Thyroid gland (tissue), 4 donors: Measurements from ENCODE around the gene TACR1. TPM values are rescaled to one million over a fixed set of nuclear protein-coding genes. Genes with fewer than 3 reads are reported as not detected.

Source experiments
- DNase-seq, 2 donors: peaks; one replicate each; pipeline ENCODE4 v3.0.0-alpha.2; 2019
- H3K27ac ChIP-seq, 3 donors: fragments of 200-600 bp; sonication (generic); 1 replicate in 2 of 3; 2 replicates in 1 of 3; pipeline ENCODE4 v1.5.1; 2016 to 2019; ENCODE audit warnings: mild to moderate bottlenecking in 1 of 3, moderate library complexity in 1 of 3
- H3K27me3 ChIP-seq: fragments of 200-600 bp; sonication (generic); one replicate; pipeline ENCODE4 v1.5.1; 2019
- H3K36me3 ChIP-seq, 2 donors: fragments of 200-600 bp; sonication (generic); one replicate each; pipeline ENCODE4 v1.5.1; 2016 to 2019
- H3K4me1 ChIP-seq, 2 donors: fragments of 200-600 bp; sonication (generic); one replicate each; pipeline ENCODE4 v1.5.1; 2017 to 2019
- H3K4me3 ChIP-seq, 3 donors: fragments of 200-600 bp; sonication (generic); replicated peaks in 1 of 3; 1 replicate in 2 of 3; 2 replicates in 1 of 3; pipeline ENCODE4 v1.5.1; 2016; ENCODE audit warnings: mild to moderate bottlenecking in 1 of 3
- H3K9me3 ChIP-seq: fragments of 200-600 bp; sonication (generic); one replicate; pipeline ENCODE4 v1.5.1; 2017
- POLR2A ChIP-seq, 2 donors: fragments of 450-650 bp; IDR thresholded peaks; one replicate each; pipeline ENCODE4 v1.6.1; 2017; ENCODE audit warnings: antibody characterized with exemption in 2 of 2, mild to moderate bottlenecking in 2 of 2, moderate library complexity in 1 of 2
- WGBS, 2 donors: methylation state at CpG; one replicate each; pipeline ENCODE4 v1.1.5; 2017; 5-methylcytosine and 5-hydroxymethylcytosine counted together
- intact Hi-C: fragments of 100-400 bp; cut with DNase I; formaldehyde crosslinking; loops from one replicate; pipeline ENCODE4 v1.15.1; 2023
- total RNA-seq, 4 donors: library from RNA; depleted of rRNA; stranded (reverse); fragments of >200 nt; gene quantifications; one replicate each; pipeline ENCODE4 v1.2.3, GENCODE V29; 2016
- TF ChIP-seq, protein P1 (sequence below), 6 experiments: fragments of 200-600 bp in 3 of 6; fragments of 450-650 bp in 3 of 6; sonication (generic) in 3 of 6; IDR thresholded peaks; one replicate each; pipeline ENCODE4 v1.5.1; 2016 to 2019; ENCODE audit warnings: antibody characterized with exemption in 6 of 6, mild to moderate bottlenecking in 2 of 6, inconsistent platforms in 1 of 6, moderate library complexity in 1 of 6

Gene TACR1
- total RNA-seq, 4 donors from 2014 or later: 0.24 to 2.7 (median 0.63) TPM

DNA sequence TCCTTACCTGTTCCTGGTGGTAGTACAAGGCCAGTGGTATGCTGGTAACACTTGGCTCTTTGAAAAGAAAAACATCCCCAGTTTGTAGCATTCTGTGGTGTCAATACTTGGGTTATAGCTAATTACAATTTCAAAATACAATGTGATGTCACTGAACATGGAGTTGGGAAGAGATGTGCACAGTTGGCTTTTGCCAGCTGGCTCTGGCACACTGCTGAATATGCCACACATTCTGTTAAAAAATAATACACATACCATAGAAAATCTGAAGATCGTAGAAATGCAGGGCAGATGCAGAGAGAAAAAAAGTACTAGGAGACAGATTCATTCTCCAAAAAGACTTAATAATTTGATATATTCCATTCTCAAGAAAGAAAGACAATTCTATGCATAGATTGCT is 101.5 kb downstream of the TACR1 start:
- no peaks in the 10 kb centered on the region for H3K36me3 ChIP-seq
- H3K4me1 ChIP-seq: no peaks in the 10 kb centered on the region
- intact Hi-C loops: no loop called here
- DNase-seq: no peak
- H3K27ac ChIP-seq: no peak overlapping the region
- H3K9me3 ChIP-seq: no peaks in the 10 kb centered on the region
- TF ChIP-seq, protein P1, sequence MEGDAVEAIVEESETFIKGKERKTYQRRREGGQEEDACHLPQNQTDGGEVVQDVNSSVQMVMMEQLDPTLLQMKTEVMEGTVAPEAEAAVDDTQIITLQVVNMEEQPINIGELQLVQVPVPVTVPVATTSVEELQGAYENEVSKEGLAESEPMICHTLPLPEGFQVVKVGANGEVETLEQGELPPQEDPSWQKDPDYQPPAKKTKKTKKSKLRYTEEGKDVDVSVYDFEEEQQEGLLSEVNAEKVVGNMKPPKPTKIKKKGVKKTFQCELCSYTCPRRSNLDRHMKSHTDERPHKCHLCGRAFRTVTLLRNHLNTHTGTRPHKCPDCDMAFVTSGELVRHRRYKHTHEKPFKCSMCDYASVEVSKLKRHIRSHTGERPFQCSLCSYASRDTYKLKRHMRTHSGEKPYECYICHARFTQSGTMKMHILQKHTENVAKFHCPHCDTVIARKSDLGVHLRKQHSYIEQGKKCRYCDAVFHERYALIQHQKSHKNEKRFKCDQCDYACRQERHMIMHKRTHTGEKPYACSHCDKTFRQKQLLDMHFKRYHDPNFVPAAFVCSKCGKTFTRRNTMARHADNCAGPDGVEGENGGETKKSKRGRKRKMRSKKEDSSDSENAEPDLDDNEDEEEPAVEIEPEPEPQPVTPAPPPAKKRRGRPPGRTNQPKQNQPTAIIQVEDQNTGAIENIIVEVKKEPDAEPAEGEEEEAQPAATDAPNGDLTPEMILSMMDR (IDR thresholded peaks at IDR 0.05): no peak
- TF ChIP-seq POLR2A (IDR thresholded peaks at IDR 0.05): no peak
- 96 to 98% methylated on average over 1 of the region's 1 CpG for WGBS, 2 donors
- no peaks in the 10 kb centered on the region for H3K27me3 ChIP-seq
- H3K4me3 ChIP-seq: no peak overlapping the region

DNA sequence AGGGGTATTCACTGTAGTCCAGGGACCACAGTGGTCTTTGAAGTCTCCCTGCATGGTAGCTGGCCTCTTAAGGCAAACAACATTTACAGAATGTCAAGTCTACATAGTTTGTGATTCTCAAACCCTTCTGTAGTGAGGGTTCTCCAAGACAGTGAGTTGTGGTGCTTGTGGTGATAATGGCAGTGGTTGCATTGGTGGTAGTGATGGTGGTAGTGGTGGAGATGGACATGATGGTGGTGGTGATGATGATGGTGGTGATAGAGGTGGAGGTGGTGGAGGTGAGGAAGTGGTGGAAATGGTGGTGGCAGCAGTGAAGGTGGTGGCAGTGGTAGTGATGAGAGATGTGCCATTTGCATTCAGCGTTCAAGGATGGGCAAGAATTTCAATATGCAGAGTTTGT is 104.9 kb downstream of the TACR1 start:
- Histone ChIP-seq H3K27me3 (no peaks in the 10 kb centered on the region), H3K9me3 (no peaks in the 10 kb centered on the region), H3K36me3 (no peaks in the 10 kb centered on the region), H3K27ac (no peak overlapping the region), H3K4me3 (no peak overlapping the region), H3K4me1 (no peaks in the 10 kb centered on the region)
- 90 to 98% methylated on average over 1 of the region's 1 CpG for WGBS, 2 donors
- DNase-seq: no peak
- intact Hi-C loops: no loop called here
- TF ChIP-seq, protein P1 (IDR thresholded peaks at IDR 0.05): no peak

DNA sequence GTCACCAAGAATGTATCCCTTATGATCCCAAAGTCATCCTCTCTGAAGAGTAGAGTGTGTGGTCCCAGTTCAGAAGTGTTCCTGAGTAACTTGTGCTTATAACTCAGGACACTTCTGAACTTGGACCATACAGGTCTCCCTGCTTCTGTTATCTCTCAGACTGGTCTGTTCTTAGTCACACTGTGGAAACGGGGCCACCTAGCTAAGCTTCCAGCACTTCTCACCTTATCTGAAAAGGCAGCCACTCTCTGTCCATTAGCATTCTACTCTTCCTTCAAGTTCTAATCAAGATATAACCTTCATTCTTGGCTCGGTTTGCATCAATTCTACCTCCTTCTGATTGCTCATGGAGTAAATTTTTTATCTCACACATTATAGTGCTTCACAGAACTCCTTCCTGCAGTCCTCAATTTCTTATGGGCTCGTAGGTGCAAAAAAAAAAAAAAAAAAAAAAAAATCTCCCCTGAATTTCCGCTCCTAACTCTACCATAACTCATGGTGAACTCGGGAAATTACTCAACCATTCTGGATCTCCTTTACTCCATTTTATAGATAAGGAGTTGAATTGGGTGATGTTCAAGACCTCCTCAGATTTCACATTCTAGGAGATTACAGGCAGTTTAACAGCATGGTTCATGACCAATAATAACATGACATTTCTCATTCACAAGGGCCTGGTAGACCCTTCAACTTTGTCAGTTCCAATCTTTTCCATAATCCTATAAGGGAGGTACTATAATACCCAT is 108.4 kb downstream of the TACR1 start:
- no peaks in the 10 kb centered on the region for H3K4me1 ChIP-seq
- no peaks in the 10 kb centered on the region for H3K9me3 ChIP-seq
- no peak overlapping the region for H3K27ac ChIP-seq
- H3K4me3 ChIP-seq: no peak overlapping the region
- DNase-seq: no peak
- H3K27me3 ChIP-seq: no peaks in the 10 kb centered on the region
- WGBS, 2 donors: 87 to 94% methylated on average over 5 of the region's 5 CpGs
- intact Hi-C loops: no loop called here
- TF ChIP-seq, protein P1 (IDR thresholded peaks at IDR 0.05): no peak
- TF ChIP-seq POLR2A (IDR thresholded peaks at IDR 0.05): no peak
- H3K36me3 ChIP-seq: no peaks in the 10 kb centered on the region

DNA sequence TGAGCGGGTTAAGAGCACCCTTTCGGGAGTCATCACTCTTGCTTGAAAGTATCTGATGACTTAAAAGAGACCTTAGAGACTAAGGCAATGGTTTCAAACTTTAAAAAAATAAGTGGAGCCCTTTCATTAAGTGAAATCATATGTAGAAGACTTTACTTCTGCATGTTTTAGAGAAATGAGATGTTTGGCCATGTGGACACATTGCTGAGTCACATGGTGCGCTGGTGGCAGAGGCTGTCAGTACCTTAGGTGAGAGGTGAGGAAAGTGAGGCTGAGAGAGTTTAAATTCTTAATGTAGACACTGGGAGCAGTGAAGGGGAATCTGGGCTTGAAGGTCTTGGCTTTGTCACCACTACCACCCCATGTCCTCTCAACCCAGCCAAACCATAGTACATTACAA is 109.8 kb downstream of the TACR1 start:
- no peak overlapping the region for H3K4me3 ChIP-seq
- DNase-seq: no peak
- H3K36me3 ChIP-seq: no peaks in the 10 kb centered on the region
- 91 to 98% methylated on average over 3 of the region's 3 CpGs for WGBS, 2 donors
- TF ChIP-seq, protein P1 (IDR thresholded peaks at IDR 0.05): no peak
- no peak for TF ChIP-seq POLR2A (IDR thresholded peaks at IDR 0.05)
- H3K4me1 ChIP-seq: no peaks in the 10 kb centered on the region
- H3K9me3 ChIP-seq: no peaks in the 10 kb centered on the region
- intact Hi-C loops: no loop called here
- H3K27ac ChIP-seq: no peak overlapping the region
- H3K27me3 ChIP-seq: no peaks in the 10 kb centered on the region

DNA sequence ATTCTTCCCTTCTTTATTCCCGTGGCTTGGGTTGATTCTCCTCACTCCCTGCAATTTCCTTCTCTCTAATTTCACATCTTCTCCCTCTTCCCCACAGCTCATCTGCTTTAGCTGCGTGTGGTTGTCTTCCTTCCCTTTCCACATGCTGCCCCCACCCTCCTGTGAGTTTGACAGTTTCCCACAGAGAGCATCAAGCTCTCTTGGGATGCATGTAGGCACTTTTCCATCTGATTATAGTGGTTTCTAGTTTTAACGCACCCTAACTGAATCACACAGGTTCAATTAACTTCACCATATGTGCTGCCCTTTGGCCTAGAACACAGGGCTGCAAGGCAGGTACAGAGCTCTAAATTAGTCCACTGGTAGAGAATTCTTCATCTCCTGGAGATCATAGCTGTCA is 110.5 kb downstream of the TACR1 start:
- no peak overlapping the region for H3K4me3 ChIP-seq
- no peaks in the 10 kb centered on the region for H3K27me3 ChIP-seq
- no peaks in the 10 kb centered on the region for H3K9me3 ChIP-seq
- intact Hi-C loops: no loop called here
- H3K36me3 ChIP-seq: no peaks in the 10 kb centered on the region
- no peak for TF ChIP-seq POLR2A (IDR thresholded peaks at IDR 0.05)
- TF ChIP-seq, protein P1 (IDR thresholded peaks at IDR 0.05): no peak
- H3K4me1 ChIP-seq: no peaks in the 10 kb centered on the region
- DNase-seq: no peak
- H3K27ac ChIP-seq: no peak overlapping the region
- 85 to 87% methylated on average over 3 of the region's 3 CpGs for WGBS, 2 donors
